Stimulated activated naive B cell treated with anti-CD40 and anti-IgM and Interleukin-4, amounts not matched to agents 10 μg/mL and 1 μg/mL and 100 μg/mL, for 72 hours (primary cell): Measurements from ENCODE around the gene PPCDC.

Experiments used
- ATAC-seq, 2 donors: fragments of 150-1000 bp; cut with Tn5 transposase; replicated peaks; 2 replicates each; pipeline ENCODE4 v1.10.0; 2021; ENCODE audit warnings: moderate library complexity in 1 of 2
- DNase-seq: peaks from one replicate; pipeline ENCODE4 v3.0.0; 2021
- H3K27ac Mint-ChIP-seq: one replicate; pipeline ENCODE4 v1.8.0; 2022; ENCODE audit warnings: mild to moderate bottlenecking, mixed read lengths
- H3K27me3 Mint-ChIP-seq, 2 donors: one replicate each; pipeline ENCODE4 v1.8.0; 2022; ENCODE audit warnings: mixed read lengths in 2 of 2
- H3K36me3 Mint-ChIP-seq, 2 donors: one replicate each; pipeline ENCODE4 v1.8.0; 2022; ENCODE audit warnings: mixed read lengths in 2 of 2, mild to moderate bottlenecking in 1 of 2
- H3K4me1 Mint-ChIP-seq, 2 donors: one replicate each; pipeline ENCODE4 v1.8.0; 2022; ENCODE audit warnings: mixed read lengths in 2 of 2, mild to moderate bottlenecking in 1 of 2
- H3K4me3 Mint-ChIP-seq, 2 donors: one replicate each; pipeline ENCODE4 v1.8.0; 2022; ENCODE audit warnings: mild to moderate bottlenecking in 2 of 2, mixed read lengths in 2 of 2, moderate library complexity in 1 of 2
- H3K9me3 Mint-ChIP-seq, 2 donors: one replicate each; pipeline ENCODE4 v1.8.0; 2022; ENCODE audit warnings: mixed read lengths in 2 of 2, mild to moderate bottlenecking in 1 of 2

Gene PPCDC

DNA sequence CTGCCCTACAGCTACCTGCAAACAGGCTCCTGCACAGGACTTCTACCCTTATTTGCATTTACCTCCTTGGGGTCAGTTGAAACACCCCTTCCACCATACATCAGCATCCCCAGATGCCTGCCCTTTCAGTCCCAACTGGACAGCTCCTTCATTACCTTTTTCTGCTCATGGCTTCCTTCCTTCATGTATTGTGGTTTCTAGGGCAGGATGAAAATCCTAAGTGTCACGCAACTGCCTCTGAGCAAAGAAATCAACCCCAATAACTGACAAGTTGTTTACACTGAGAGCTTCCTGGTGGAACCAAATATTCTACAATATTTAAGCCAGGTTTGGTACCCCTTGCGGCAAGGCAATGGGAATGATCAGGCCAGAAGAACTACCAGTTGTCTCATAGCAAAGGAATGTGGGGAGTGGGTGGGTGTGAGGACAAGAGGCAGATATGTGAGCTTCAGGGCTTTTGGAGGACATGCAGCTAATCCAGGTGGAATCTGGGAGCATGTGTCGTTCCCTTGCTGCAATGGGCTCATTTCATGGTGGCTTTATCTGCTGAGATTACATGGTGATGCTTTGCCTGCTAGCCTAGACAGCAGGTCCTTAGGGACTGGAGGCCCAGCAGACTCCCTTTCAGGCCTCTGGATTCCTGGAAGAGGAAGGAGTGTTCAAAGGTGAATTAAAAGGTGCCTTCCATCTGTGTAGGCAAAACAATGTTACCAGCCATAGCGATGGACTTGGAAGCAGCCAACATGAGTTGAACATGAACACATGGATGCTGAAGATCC lies 34.9 kb downstream of the PPCDC start:
- Mint-ChIP-seq H3K4me3 (no peak overlapping the region), H3K27me3 (no peaks in the 10 kb centered on the region), H3K36me3 (peaks cover 0 to 7% of the 10 kb centered on the region in 2 donors), H3K4me1 (peaks cover 4 to 23% of the 10 kb centered on the region in 2 donors), H3K27ac (no peak overlapping the region), H3K9me3 (no peaks in the 10 kb centered on the region)
- ATAC-seq: no peak
- no peak for DNase-seq

- no peaks in the 10 kb centered on the region for H3K9me3 Mint-ChIP-seq
- ATAC-seq (no peak), DNase-seq (no peak)
- no peaks in the 10 kb centered on the region for H3K27me3 Mint-ChIP-seq
- H3K4me3 Mint-ChIP-seq: no peak overlapping the region
- H3K36me3 Mint-ChIP-seq: peaks cover 2 to 7% of the 10 kb centered on the region in 2 donors
- peaks cover 5 to 23% of the 10 kb centered on the region in 2 donors for H3K4me1 Mint-ChIP-seq
- no peak overlapping the region for H3K27ac Mint-ChIP-seq
Observed at GRCh38 chr15:75059607-75060006, 36.2 kb downstream of the PPCDC start.

DNA sequence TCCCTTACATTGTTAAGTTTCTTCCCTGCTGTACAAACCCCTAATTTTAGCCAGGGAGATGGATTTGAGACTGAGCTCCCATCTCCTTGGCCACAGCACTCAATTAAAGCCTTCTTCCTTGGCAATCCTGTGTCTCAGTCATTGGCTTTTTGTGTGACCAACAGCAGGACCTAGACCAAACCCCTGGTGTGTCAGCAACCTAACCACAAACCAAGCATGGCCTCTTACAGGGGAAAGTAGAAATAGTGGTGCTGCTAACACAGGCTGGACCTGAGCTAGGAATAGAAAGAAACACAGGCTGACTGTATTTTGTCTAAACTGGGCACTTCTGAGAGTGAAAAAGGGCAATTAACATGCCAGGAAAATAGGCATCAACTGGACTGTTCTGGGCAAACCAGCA lies 37.9 kb downstream of the PPCDC start:
- DNase-seq (no peak), ATAC-seq (peak; percentile 78 to 79)
- peaks cover 12 to 20% of the 10 kb centered on the region in 2 donors for H3K4me1 Mint-ChIP-seq
- H3K4me3 Mint-ChIP-seq: no peak overlapping the region
- H3K27ac Mint-ChIP-seq: no peak overlapping the region
- no peaks in the 10 kb centered on the region for H3K27me3 Mint-ChIP-seq
- H3K36me3 Mint-ChIP-seq: peaks cover 9 to 10% of the 10 kb centered on the region in 2 donors
- H3K9me3 Mint-ChIP-seq: peaks cover 0 to 4% of the 10 kb centered on the region in 2 donors

DNA sequence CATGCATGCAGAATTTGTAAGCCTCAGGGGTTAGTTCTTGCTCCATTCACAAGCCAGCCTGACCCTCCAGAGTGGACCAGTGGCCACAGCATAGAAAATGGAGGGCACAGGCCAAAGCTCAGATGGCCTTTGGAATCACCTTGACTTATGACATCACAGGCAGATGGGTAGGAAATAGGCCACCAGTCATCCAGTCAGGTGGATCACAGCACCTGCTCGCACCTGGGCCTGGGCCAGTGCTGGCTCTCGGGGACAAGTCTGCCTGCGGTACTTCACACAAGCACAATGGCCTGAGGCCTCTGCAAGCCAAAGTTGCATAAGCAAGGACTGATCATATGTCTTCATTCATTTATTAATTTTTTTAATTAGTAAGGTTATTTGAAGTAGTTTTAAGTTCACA lies 39.3 kb downstream of the PPCDC start:
- no peak for DNase-seq
- Mint-ChIP-seq H3K9me3 (peaks cover 0 to 7% of the 10 kb centered on the region in 2 donors), H3K4me1 (peaks cover 19 to 34% of the 10 kb centered on the region in 2 donors), H3K27ac (no peak overlapping the region), H3K36me3 (peaks cover 10 to 17% of the 10 kb centered on the region in 2 donors), H3K4me3 (no peak overlapping the region), H3K27me3 (no peaks in the 10 kb centered on the region)
- ATAC-seq: no peak

DNA sequence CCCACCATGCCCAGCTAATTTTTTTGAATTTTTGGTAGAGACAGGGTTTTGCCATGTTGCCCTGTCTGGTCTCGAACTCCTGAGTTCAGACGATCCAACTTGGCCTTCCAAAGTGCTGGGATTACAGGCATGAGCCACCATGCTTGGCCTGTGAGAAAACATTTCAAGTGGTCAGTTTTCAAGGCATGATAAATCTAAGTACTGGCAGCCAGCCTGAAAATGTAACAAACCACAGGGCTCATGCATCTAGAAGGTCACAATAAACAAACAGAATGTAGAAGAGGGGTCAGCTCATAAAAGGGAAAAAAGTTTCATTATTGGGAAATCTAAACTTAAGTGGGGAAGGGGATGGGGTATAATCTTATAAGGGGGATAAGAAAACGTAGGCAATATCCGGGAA lies 39.9 kb downstream of the PPCDC start:
- DNase-seq (no peak), ATAC-seq (no peak)
- H3K4me3 Mint-ChIP-seq: no peak overlapping the region
- no peak overlapping the region for H3K27ac Mint-ChIP-seq
- H3K36me3 Mint-ChIP-seq: peaks cover 10 to 17% of the 10 kb centered on the region in 2 donors
- peaks cover 0 to 7% of the 10 kb centered on the region in 2 donors for H3K9me3 Mint-ChIP-seq
- H3K4me1 Mint-ChIP-seq: peaks cover 21 to 36% of the 10 kb centered on the region in 2 donors
- H3K27me3 Mint-ChIP-seq: no peaks in the 10 kb centered on the region

DNA sequence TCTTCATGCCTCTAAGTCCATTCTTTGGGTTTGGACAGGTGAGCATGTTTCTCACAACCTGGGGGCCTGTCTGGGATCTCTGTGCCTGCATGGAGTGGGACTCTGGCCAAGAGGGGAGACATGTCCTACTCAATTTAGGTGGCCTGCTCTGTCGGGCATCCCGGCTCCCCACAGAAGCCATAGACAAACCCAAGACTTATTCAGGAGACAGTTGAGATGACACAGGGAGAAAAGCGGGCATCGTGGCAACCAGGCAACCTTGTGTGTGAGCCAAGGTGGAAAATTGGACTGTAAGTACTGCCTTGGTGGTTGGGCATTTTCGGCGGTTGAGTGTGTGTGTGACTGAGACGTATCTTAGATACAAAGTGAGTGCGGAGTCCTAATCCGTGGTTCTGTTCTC lies 40.5 kb downstream of the PPCDC start:
- Mint-ChIP-seq H3K4me1 (peaks cover 26 to 40% of the 10 kb centered on the region in 2 donors), H3K27me3 (no peaks in the 10 kb centered on the region), H3K9me3 (peaks cover 0 to 7% of the 10 kb centered on the region in 2 donors), H3K36me3 (peaks cover 10 to 17% of the 10 kb centered on the region in 2 donors), H3K4me3 (no peak overlapping the region), H3K27ac (no peak overlapping the region)
- ATAC-seq (no peak), DNase-seq (no peak)

GRCh38 chr15:75064846-75065245 lies 41.5 kb downstream of the PPCDC start:
- peaks cover 10 to 14% of the 10 kb centered on the region in 2 donors for H3K36me3 Mint-ChIP-seq
- peaks cover 33 to 50% of the 10 kb centered on the region in 2 donors for H3K4me1 Mint-ChIP-seq
- no peak for ATAC-seq
- no peaks in the 10 kb centered on the region for H3K27me3 Mint-ChIP-seq
- peaks cover 0 to 7% of the 10 kb centered on the region in 2 donors for H3K9me3 Mint-ChIP-seq
- H3K27ac Mint-ChIP-seq: no peak overlapping the region
- no peak overlapping the region for H3K4me3 Mint-ChIP-seq
- DNase-seq: no peak

GRCh38 chr15:75065467-75065850 lies 42.1 kb downstream of the PPCDC start:
- peak overlapping the region; percentile 6 for H3K27ac Mint-ChIP-seq
- peaks cover 35 to 56% of the 10 kb centered on the region in 2 donors for H3K4me1 Mint-ChIP-seq
- H3K27me3 Mint-ChIP-seq: no peaks in the 10 kb centered on the region
- DNase-seq (no peak), ATAC-seq (no peak)
- H3K36me3 Mint-ChIP-seq: peaks cover 10 to 14% of the 10 kb centered on the region in 2 donors
- H3K4me3 Mint-ChIP-seq: no peak overlapping the region
- peaks cover 0 to 7% of the 10 kb centered on the region in 2 donors for H3K9me3 Mint-ChIP-seq

DNA sequence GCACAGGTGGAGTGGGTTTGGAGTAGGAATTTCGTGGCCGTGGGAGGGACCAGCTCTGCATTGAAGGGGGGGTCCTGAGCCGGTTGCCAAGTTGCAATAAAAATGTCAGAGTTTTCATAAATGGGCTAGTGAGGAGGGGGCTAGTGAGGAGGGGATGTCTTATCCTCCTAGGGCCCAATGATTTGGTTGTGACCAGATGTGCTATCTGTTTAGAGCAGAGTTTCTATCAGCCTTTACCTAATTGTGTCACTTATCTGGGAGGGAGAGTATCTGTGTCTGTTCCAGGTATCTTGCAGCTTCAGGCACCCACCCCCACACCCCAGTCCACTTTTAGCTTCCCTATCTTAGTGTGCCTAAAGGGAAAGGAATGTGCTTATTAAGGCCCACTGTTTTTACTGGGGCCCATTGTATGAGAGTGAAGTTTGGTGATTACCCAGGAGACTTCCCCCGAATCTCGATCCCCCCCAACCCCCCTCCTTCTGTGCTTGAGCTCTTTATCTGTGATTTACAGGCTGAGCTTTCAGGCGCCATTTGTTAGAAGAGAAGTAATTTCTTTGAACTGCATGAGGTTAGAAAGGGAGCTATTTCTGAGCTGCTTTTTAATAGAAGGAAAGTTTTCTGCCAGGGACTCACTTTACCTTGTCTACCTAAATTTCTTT lies 42.6 kb downstream of the PPCDC start:
- no peak for DNase-seq
- H3K4me3 Mint-ChIP-seq: no peak overlapping the region
- no peaks in the 10 kb centered on the region for H3K27me3 Mint-ChIP-seq
- peaks cover 39 to 60% of the 10 kb centered on the region in 2 donors for H3K4me1 Mint-ChIP-seq
- peaks cover 0 to 7% of the 10 kb centered on the region in 2 donors for H3K9me3 Mint-ChIP-seq
- H3K27ac Mint-ChIP-seq: peak overlapping the region; percentile 6
- H3K36me3 Mint-ChIP-seq: peaks cover 10 to 14% of the 10 kb centered on the region in 2 donors
- no peak for ATAC-seq

DNA sequence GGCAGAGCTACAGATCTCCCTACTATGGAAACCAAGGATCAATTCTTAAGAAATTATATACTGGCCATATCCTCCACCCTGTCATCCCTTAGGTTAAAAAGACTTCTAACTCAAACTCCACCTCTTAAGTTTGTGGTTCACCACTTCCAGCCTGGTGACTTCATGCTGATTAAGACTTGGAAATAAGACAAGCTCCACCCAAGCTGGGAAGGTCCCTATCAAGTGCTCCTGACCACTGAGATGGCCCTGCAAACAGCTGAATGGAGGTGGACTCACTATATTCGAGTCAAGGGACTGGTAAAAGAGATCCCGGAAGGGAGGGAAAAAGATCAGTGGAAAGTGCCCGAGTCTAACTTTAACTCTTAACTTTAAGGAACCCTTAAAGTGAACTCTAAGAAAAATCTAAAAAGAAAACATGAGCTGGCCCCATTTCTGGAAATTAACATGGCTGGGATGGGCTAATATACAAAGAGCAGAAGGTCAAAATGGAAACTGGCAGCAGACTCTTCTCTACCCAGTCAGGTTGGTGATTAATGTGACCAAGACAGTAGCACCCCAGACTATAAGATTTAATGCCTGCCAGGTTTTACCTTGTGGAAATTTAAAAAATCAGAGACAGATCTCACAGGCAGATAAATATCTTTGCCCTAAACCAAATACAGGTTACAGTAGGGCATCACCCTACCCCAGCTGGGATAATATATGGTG lies 43.9 kb downstream of the PPCDC start:
- peak; percentile 50 for DNase-seq
- H3K9me3 Mint-ChIP-seq: peaks cover 0 to 7% of the 10 kb centered on the region in 2 donors
- peaks cover 2 to 3% of the 10 kb centered on the region in 2 donors for H3K27me3 Mint-ChIP-seq
- peak overlapping the region; percentile 87 for H3K27ac Mint-ChIP-seq
- H3K4me3 Mint-ChIP-seq: peak overlapping the region in 1 of 2 donors; percentile 53
- ATAC-seq: peak; percentile 8 to 46
- peaks cover 10 to 14% of the 10 kb centered on the region in 2 donors for H3K36me3 Mint-ChIP-seq
- peaks cover 40 to 62% of the 10 kb centered on the region in 2 donors for H3K4me1 Mint-ChIP-seq

GRCh38 chr15:75068748-75069147 lies 45.4 kb downstream of the PPCDC start:
- Mint-ChIP-seq H3K27ac (peak overlapping the region; percentile 11), H3K36me3 (peaks cover 9 to 14% of the 10 kb centered on the region in 2 donors), H3K4me3 (no peak overlapping the region), H3K27me3 (peaks cover 4 to 5% of the 10 kb centered on the region in 2 donors), H3K4me1 (peaks cover 39 to 62% of the 10 kb centered on the region in 2 donors), H3K9me3 (peaks cover 0 to 7% of the 10 kb centered on the region in 2 donors)
- DNase-seq: no peak
- no peak for ATAC-seq

GRCh38 chr15:75069301-75069925 lies 46.0 kb downstream of the PPCDC start:
- Mint-ChIP-seq H3K27ac (peak overlapping the region; percentile 81), H3K9me3 (peaks cover 0 to 7% of the 10 kb centered on the region in 2 donors), H3K4me3 (peak overlapping the region; percentile 0 to 2), H3K36me3 (peaks cover 7 to 14% of the 10 kb centered on the region in 2 donors), H3K4me1 (peaks cover 39 to 62% of the 10 kb centered on the region in 2 donors), H3K27me3 (peaks cover 4 to 5% of the 10 kb centered on the region in 2 donors)
- ATAC-seq (peak; percentile 99 to 100), DNase-seq (peak; percentile 75)

DNA sequence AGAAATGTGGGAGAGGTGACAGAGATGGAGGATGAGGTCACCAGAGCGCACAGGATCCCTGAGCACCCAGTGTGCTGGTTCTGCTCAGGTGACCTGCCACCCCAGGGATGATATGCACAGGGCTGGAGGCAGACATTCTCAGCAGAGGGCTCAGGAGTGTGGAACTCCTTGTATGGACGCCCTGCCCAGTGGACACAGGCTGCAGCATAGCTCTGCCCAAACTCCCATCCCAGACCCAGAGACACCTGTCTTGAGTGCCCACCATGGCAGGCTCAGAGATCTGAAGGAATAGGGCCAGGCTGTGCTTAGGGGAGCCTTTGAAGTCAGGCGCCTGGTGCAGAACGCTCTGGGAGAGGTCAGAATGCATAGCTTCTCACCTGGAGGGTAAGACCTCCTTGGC lies 47.3 kb downstream of the PPCDC start:
- peaks cover 33 to 56% of the 10 kb centered on the region in 2 donors for H3K4me1 Mint-ChIP-seq
- no peak overlapping the region for H3K4me3 Mint-ChIP-seq
- ATAC-seq: no peak
- peaks cover 4 to 5% of the 10 kb centered on the region in 2 donors for H3K27me3 Mint-ChIP-seq
- no peak overlapping the region for H3K27ac Mint-ChIP-seq
- peaks cover 5 to 14% of the 10 kb centered on the region in 2 donors for H3K36me3 Mint-ChIP-seq
- no peak for DNase-seq
- H3K9me3 Mint-ChIP-seq: peaks cover 4 to 8% of the 10 kb centered on the region in 2 donors

DNA sequence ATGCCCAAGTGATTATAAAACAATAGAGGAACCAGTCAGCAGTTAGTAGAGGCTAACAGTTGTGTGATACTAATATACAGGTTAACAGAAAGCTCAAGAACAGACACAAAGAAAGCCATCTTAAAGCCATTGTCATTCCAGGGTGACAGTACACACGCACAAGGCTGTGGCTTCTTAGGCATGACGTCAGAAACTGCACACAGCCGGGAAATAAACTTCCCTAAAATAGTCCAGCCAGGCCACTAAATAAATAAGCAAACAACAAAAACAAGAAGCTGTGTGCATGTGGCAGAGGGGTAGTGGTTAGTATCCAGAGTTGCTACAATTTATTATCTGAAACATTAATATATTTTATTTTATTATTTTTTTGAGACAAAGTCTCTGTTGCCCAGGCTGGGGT lies 49.8 kb downstream of the PPCDC start:
- Mint-ChIP-seq H3K4me3 (no peak overlapping the region), H3K36me3 (peaks cover 4 to 9% of the 10 kb centered on the region in 2 donors), H3K4me1 (peaks cover 28 to 46% of the 10 kb centered on the region in 2 donors), H3K27me3 (peaks cover 4 to 5% of the 10 kb centered on the region in 2 donors), H3K9me3 (peaks cover 7% of the 10 kb centered on the region in 2 donors), H3K27ac (no peak overlapping the region)
- DNase-seq (no peak), ATAC-seq (no peak)
